Esophagus muscularis mucosa (tissue), 4 donors: ENCODE data around the gene RPA3.

Experiments
- EP300 ChIP-seq: sonication (generic); formaldehyde crosslinking; IDR thresholded peaks from one replicate; pipeline ENCODE4 v1.6.1; 2017; ENCODE audit warnings: antibody characterized with exemption
- POLR2AphosphoS5 ChIP-seq, 2 donors: sonication (generic); formaldehyde crosslinking; IDR thresholded peaks; one replicate each; pipeline ENCODE4 v1.6.1; 2017; ENCODE audit warnings: antibody characterized with exemption in 2 of 2
- TF ChIP-seq, protein P1 (sequence below), 3 experiments: fragments of 200-600 bp in 2 of 3; fragments of 450-650 bp in 1 of 3; sonication (generic) in 2 of 3; IDR thresholded peaks; one replicate each; pipeline ENCODE4 v1.5.1; 2017 to 2019; ENCODE audit warnings: antibody characterized with exemption in 3 of 3, mild to moderate bottlenecking in 2 of 3, moderate library complexity in 1 of 3

DNA sequence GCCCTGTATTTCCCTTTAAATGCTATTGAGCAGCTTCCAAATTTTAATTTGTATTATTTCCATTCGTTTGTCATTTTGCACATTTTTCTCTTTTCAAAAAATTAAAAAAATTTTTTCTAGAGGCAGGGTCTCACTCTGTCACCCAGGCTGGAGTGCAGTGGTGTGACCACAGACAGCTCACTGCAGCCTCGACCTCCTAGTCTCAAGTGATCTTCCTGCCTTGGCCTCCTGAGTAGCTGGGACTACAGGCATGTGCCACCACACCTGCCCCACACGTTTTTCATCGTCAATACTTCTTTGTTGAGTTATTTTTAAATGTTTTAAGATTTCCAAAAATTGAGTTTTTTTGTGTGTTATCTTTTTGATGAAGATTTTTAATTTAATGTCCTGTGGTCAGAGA is 4.7 kb downstream of the RPA3 start:
- TF ChIP-seq, protein P1, sequence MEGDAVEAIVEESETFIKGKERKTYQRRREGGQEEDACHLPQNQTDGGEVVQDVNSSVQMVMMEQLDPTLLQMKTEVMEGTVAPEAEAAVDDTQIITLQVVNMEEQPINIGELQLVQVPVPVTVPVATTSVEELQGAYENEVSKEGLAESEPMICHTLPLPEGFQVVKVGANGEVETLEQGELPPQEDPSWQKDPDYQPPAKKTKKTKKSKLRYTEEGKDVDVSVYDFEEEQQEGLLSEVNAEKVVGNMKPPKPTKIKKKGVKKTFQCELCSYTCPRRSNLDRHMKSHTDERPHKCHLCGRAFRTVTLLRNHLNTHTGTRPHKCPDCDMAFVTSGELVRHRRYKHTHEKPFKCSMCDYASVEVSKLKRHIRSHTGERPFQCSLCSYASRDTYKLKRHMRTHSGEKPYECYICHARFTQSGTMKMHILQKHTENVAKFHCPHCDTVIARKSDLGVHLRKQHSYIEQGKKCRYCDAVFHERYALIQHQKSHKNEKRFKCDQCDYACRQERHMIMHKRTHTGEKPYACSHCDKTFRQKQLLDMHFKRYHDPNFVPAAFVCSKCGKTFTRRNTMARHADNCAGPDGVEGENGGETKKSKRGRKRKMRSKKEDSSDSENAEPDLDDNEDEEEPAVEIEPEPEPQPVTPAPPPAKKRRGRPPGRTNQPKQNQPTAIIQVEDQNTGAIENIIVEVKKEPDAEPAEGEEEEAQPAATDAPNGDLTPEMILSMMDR (IDR thresholded peaks at IDR 0.05) = no peak
- TF ChIP-seq EP300 (no peak), POLR2AphosphoS5 (IDR thresholded peaks at IDR 0.05) (no peak)
